HepG2 (cell line): Measurements from ENCODE around the gene AAMP. TPM values are rescaled to one million over a fixed set of nuclear protein-coding genes. Genes with fewer than 3 reads are reported as not detected.
A peak's percentile ranks its signal among the peaks of the same experiment; 100 is the strongest.

ENCODE experiments used
- CHD4 ChIP-seq: fragments of 200-600 bp; sonication (generic); IDR thresholded peaks from 2 replicates; pipeline ENCODE4 v1.7.0; 2017; ENCODE audit warnings: mild to moderate bottlenecking, low read length, borderline replicate concordance
- E2F5 ChIP-seq: sonication (generic); formaldehyde crosslinking; conservative IDR thresholded peaks from 2 replicates; pipeline ENCODE4 v1.4.0; 2020; ENCODE audit warnings: missing genetic modification reagents
- HCFC1 ChIP-seq: fragments of 150-350 bp; IDR thresholded peaks from 2 replicates; pipeline ENCODE4 v1.6.1; 2014; ENCODE audit warnings: low read depth, low read length
- HMGXB4 ChIP-seq, 2 experiments: sonication (generic) in 1 of 2; formaldehyde crosslinking in 1 of 2; IDR thresholded peaks; 2 replicates each; pipeline versions ENCODE4 v1.4.0 to v1.6.1; 2018 to 2020; ENCODE audit warnings: missing genetic modification reagents in 2 of 2, borderline replicate concordance in 1 of 2, low read depth in 1 of 2, mild to moderate bottlenecking in 1 of 2, missing biosample characterization in 1 of 2
- HNRNPL ChIP-seq: fragments of 200-400 bp; formaldehyde crosslinking; IDR thresholded peaks from 2 replicates; pipeline ENCODE4 v1.6.1; 2017; ENCODE audit warnings: mild to moderate bottlenecking, low read depth, low read length
- KLF13 ChIP-seq: sonication (generic); formaldehyde crosslinking; IDR thresholded peaks from 2 replicates; pipeline ENCODE4 v1.4.0; 2020; ENCODE audit warnings: mild to moderate bottlenecking, missing genetic modification reagents
- MTA1 ChIP-seq: sonication (generic); formaldehyde crosslinking; IDR thresholded peaks from 2 replicates; pipeline ENCODE4 v1.4.0; 2020; ENCODE audit warnings: missing genetic modification reagents, mild to moderate bottlenecking, borderline replicate concordance
- NKX3-1 ChIP-seq: sonication (generic); formaldehyde crosslinking; IDR thresholded peaks from 2 replicates; pipeline ENCODE4 v1.5.0; 2020; ENCODE audit warnings: missing genetic modification reagents
- PHB2 ChIP-seq: fragments of 450-650 bp; IDR thresholded peaks from 2 replicates; pipeline ENCODE4 v1.6.1; 2018; ENCODE audit not compliant: partially characterized antibody
- PRDM15 ChIP-seq: sonication (generic); formaldehyde crosslinking; IDR thresholded peaks from 2 replicates; pipeline ENCODE4 v1.4.0; 2020; ENCODE audit warnings: missing genetic modification reagents
- RCOR2 ChIP-seq: IDR thresholded peaks from 2 replicates; pipeline ENCODE4 v1.6.1; 2016; ENCODE audit warnings: missing biosample characterization, missing genetic modification reagents
- RFXAP ChIP-seq: sonication (generic); formaldehyde crosslinking; IDR thresholded peaks from 2 replicates; pipeline ENCODE4 v1.4.0; 2020; ENCODE audit warnings: missing genetic modification reagents, borderline replicate concordance
- TBX3 ChIP-seq: fragments of 450-650 bp; IDR thresholded peaks from 2 replicates; pipeline ENCODE4 v1.6.1; 2017; ENCODE audit warnings: antibody characterized with exemption, mild to moderate bottlenecking, inconsistent platforms, borderline replicate concordance
- THRA ChIP-seq: sonication (generic); formaldehyde crosslinking; IDR thresholded peaks from 2 replicates; pipeline ENCODE4 v1.4.0; 2020; ENCODE audit warnings: missing genetic modification reagents, borderline replicate concordance
- ZFX ChIP-seq: sonication (generic); formaldehyde crosslinking; IDR thresholded peaks from 2 replicates; pipeline ENCODE4 v1.4.0; 2020; ENCODE audit warnings: mild to moderate bottlenecking, low read depth, missing genetic modification reagents, moderate library complexity
- ZNF441 ChIP-seq: sonication (generic); formaldehyde crosslinking; IDR thresholded peaks from 2 replicates; pipeline ENCODE4 v1.7.0; 2021; ENCODE audit warnings: missing genetic modification reagents, borderline replicate concordance
- ZNF574 ChIP-seq: sonication (generic); formaldehyde crosslinking; IDR thresholded peaks from 2 replicates; pipeline ENCODE4 v1.4.0; 2020; ENCODE audit warnings: missing genetic modification reagents
- ZNF672 ChIP-seq: sonication (generic); formaldehyde crosslinking; IDR thresholded peaks from 2 replicates; pipeline ENCODE4 v1.8.1; 2022; ENCODE audit warnings: missing genetic modification reagents
- polyA plus RNA-seq, 8 experiments: library from polyadenylated mRNA; depleted of rRNA in 3 of 8; stranded (reverse) in 7 of 8; unstranded in 1 of 8; fragments of >200 nt; fragmentation: Illumina TruSeq in 4 of 8; extraction: Trizol in 4 of 8; gene quantifications; 2 replicates each; pipeline versions ENCODE4 v1.2.1 to v1.2.3, GENCODE V29; 2011 to 2016; ENCODE audit warnings: low read depth in 4 of 8, missing spikeins in 1 of 8, mixed read lengths in 1 of 8; ENCODE audit not compliant: insufficient read depth in 1 of 8
- total RNA-seq, 5 experiments: library from RNA; depleted of rRNA; stranded (reverse); fragments of >200 nt; fragmentation: Illumina TruSeq; extraction: Trizol; gene quantifications; 2 replicates each; pipeline ENCODE4 v1.2.3, GENCODE V29; 2016; ENCODE audit warnings: low read depth in 1 of 5

AAMP gene
- total and polyA plus RNA-seq, 2 of the 13 experiments (the other 11 are each of a cell fraction or from before 2014, with no cell fraction given): 110 to 186 TPM

- TF ChIP-seq PRDM15 (peak; percentile 95), ZNF574 (peak; percentile 58; the same call in 1 of the 2 replicates), HNRNPL (no peak), HCFC1 (0 out of 2 replicates have a peak, but pooled peaks have one; percentile 16), PHB2 (no peak), THRA (CRISPR knock-in tag) (peak; percentile 52; the same call in 1 of the 2 replicates), RCOR2 (0 out of 2 replicates have a peak, but pooled peaks have one; percentile 25), NKX3-1 (CRISPR knock-in tag) (no peak), ZFX (CRISPR knock-in tag) (peak; percentile 39), CHD4 (peak; percentile 90; the same call in 1 of the 2 replicates), RFXAP (CRISPR knock-in tag) (peak; percentile 60; the same call in 1 of the 2 replicates), TBX3 (no peak), E2F5 (CRISPR knock-in tag) (no peak), KLF13 (CRISPR knock-in tag) (no peak), ZNF441 (CRISPR knock-in tag) (no peak), HMGXB4 (CRISPR knock-in tag; IDR thresholded peaks at IDR 0.05; ENCODE audit: borderline replicate concordance in 1 of 2, low read depth in 1 of 2) (peak in 1 of 2 experiments; percentile 37; a peak in 1 of 4 replicates), ZNF672 (CRISPR knock-in tag) (no peak), MTA1 (CRISPR knock-in tag) (no peak; the same call in 1 of the 2 replicates)
Measured at GRCh38 chr2:218289639-218290315, 19.8 kb upstream of the AAMP start (continued).
